SK-N-SH (cell line): ENCODE measurements around the gene ARFGAP1. TPM values are rescaled to one million over a fixed set of nuclear protein-coding genes. Genes with fewer than 3 reads are reported as not detected.

Experiments
- CTCF ChIA-PET: fragments of 300-600, 350-600 bp; formaldehyde crosslinking; extraction: SDS; loops from one replicate; lab custom pipeline; 2021; lab: Yijun Ruan, JAX
- POLR2A ChIA-PET: fragments of 350-600 bp; sonication (Branson Sonifier 250); formaldehyde crosslinking; extraction: SDS; loops from one replicate; lab custom pipeline; 2020; ENCODE audit warnings: antibody characterized with exemption, inconsistent platforms; lab: Yijun Ruan, JAX
- DNase-seq: peaks from one replicate; pipeline ENCODE4 v3.0.0; 2012
- H2AFZ ChIP-seq: fragments of 200-600 bp; sonication (generic); 2 replicates; pipeline ENCODE4 v1.8.1; 2016; ENCODE audit warnings: antibody characterized with exemption, mild to moderate bottlenecking, low read depth
- H3F3A ChIP-seq: fragments of 200-600 bp; sonication (generic); replicated peaks from 2 replicates; pipeline ENCODE3; 2016; ENCODE audit warnings: antibody characterized with exemption, mild to moderate bottlenecking; ENCODE audit not compliant: insufficient read depth
- H3K27ac ChIP-seq, 2 experiments: fragments of 200-500 bp in 1 of 2; fragments of 200-600 bp in 1 of 2; sonication (Bioruptor generic) in 1 of 2; sonication (generic), shearing (Covaris generic) in 1 of 2; 2 replicates each; pipeline versions ENCODE4 v1.5.1 to v1.6.1; 2014 to 2016; ENCODE audit warnings: low read depth in 2 of 2, inconsistent platforms in 1 of 2, low read length in 1 of 2, mild to moderate bottlenecking in 1 of 2, mixed read lengths in 1 of 2
- H3K27me3 ChIP-seq: fragments of 200-600 bp; sonication (generic), shearing (Covaris generic); 2 replicates; pipeline ENCODE4 v1.6.1; 2016; ENCODE audit warnings: mixed run types; ENCODE audit not compliant: insufficient read depth
- H3K36me3 ChIP-seq, 2 experiments: fragments of 200-500 bp in 1 of 2; fragments of 200-600 bp in 1 of 2; sonication (Bioruptor generic) in 1 of 2; sonication (generic) in 1 of 2; replicated peaks in 1 of 2; 2 replicates each; pipeline versions ENCODE3 to v1.5.1; 2014 to 2016; ENCODE audit warnings: low read length in 1 of 2, mild to moderate bottlenecking in 1 of 2; ENCODE audit not compliant: insufficient read depth in 2 of 2, control insufficient read depth in 1 of 2
- H3K4me1 ChIP-seq, 2 experiments: fragments of 200-500 bp in 1 of 2; fragments of 200-600 bp in 1 of 2; sonication (Bioruptor generic) in 1 of 2; sonication (generic), shearing (Covaris generic) in 1 of 2; 2 replicates each; pipeline versions ENCODE4 v1.5.1 to v1.6.1; 2014 to 2016; ENCODE audit warnings: low read depth in 1 of 2, low read length in 1 of 2, mixed run types in 1 of 2; ENCODE audit not compliant: insufficient read depth in 2 of 2, control insufficient read depth in 1 of 2
- H3K4me2 ChIP-seq: fragments of 200-600 bp; sonication (generic), shearing (Covaris generic); 2 replicates; pipeline ENCODE4 v1.6.1; 2017; ENCODE audit warnings: mixed run types
- H3K4me3 ChIP-seq, 2 experiments: fragments of 200-500 bp in 1 of 2; fragments of 200-600 bp in 1 of 2; sonication (Bioruptor generic) in 1 of 2; sonication (generic), shearing (Covaris generic) in 1 of 2; 2 replicates each; pipeline versions ENCODE4 v1.5.1 to v1.8.1; 2014 to 2016; ENCODE audit warnings: low read depth in 2 of 2, inconsistent platforms in 1 of 2, low read length in 1 of 2, mild to moderate bottlenecking in 1 of 2, mixed read lengths in 1 of 2, moderate library complexity in 1 of 2
- H3K79me2 ChIP-seq: fragments of 200-600 bp; sonication (generic); 2 replicates; pipeline ENCODE4 v1.8.1; 2017; ENCODE audit warnings: mild to moderate bottlenecking; ENCODE audit not compliant: insufficient read depth
- H3K9ac ChIP-seq: fragments of 200-600 bp; sonication (generic); 2 replicates; pipeline ENCODE4 v1.6.1; 2017; ENCODE audit warnings: mixed run types
- H3K9me2 ChIP-seq: fragments of 200-600 bp; sonication (generic); 2 replicates; pipeline ENCODE4 v1.6.1; 2017; ENCODE audit warnings: mixed run types
- H3K9me3 ChIP-seq: fragments of 200-600 bp; sonication (generic); 2 replicates; pipeline ENCODE4 v1.6.1; 2017; ENCODE audit warnings: mixed run types, mild to moderate bottlenecking, moderate library complexity
- H4K20me1 ChIP-seq: fragments of 200-600 bp; sonication (generic); 2 replicates; pipeline ENCODE4 v1.6.1; 2017; ENCODE audit warnings: mild to moderate bottlenecking, mixed run types; ENCODE audit not compliant: insufficient read depth
- ELF1 ChIP-seq: IDR thresholded peaks from 2 replicates; pipeline ENCODE4 v1.4.0; 2012
- FOSL2 ChIP-seq: IDR thresholded peaks from 2 replicates; pipeline ENCODE4 v1.4.0; 2012; ENCODE audit warnings: low read depth, mild to moderate bottlenecking, moderate library complexity, borderline replicate concordance
- FOXM1 ChIP-seq: IDR thresholded peaks from 2 replicates; pipeline ENCODE4 v1.4.0; 2012; ENCODE audit warnings: low read depth, mild to moderate bottlenecking
- GABPA ChIP-seq: IDR thresholded peaks from 2 replicates; pipeline ENCODE4 v1.4.0; 2012; ENCODE audit warnings: low read depth, mild to moderate bottlenecking
- GATA2 ChIP-seq: sonication (generic); formaldehyde crosslinking; IDR thresholded peaks from 2 replicates; pipeline ENCODE4 v1.5.0; 2020; ENCODE audit warnings: mild to moderate bottlenecking, missing genetic modification reagents
- JUND ChIP-seq: IDR thresholded peaks from 2 replicates; pipeline ENCODE4 v1.4.0; 2012
- MEF2A ChIP-seq: IDR thresholded peaks from 2 replicates; pipeline ENCODE4 v1.4.0; 2012; ENCODE audit warnings: low read depth, borderline replicate concordance
- MXI1 ChIP-seq: IDR thresholded peaks from 2 replicates; pipeline ENCODE4 v1.6.1; 2012; ENCODE audit warnings: mild to moderate bottlenecking, low read depth, low read length, improper control_type of control experiment
- NFIC ChIP-seq: IDR thresholded peaks from 2 replicates; pipeline ENCODE4 v1.4.0; 2012; ENCODE audit warnings: borderline replicate concordance
- NRF1 ChIP-seq: IDR thresholded peaks from 2 replicates; pipeline ENCODE4 v1.6.1; 2012; ENCODE audit warnings: low read depth, mild to moderate bottlenecking, low read length
- POLR2AphosphoS5 ChIP-seq: IDR thresholded peaks from 2 replicates; pipeline ENCODE4 v1.6.1; 2012; ENCODE audit warnings: low read depth, low read length
- RAD21 ChIP-seq: IDR thresholded peaks from 2 replicates; pipeline ENCODE4 v1.6.1; 2012; ENCODE audit warnings: mild to moderate bottlenecking, low read length
- RCOR1 ChIP-seq: fragments of 150-350 bp; IDR thresholded peaks from 2 replicates; pipeline ENCODE4 v1.6.1; 2017; ENCODE audit warnings: antibody characterized with exemption, low read length
- RFX5 ChIP-seq: IDR thresholded peaks from 2 replicates; pipeline ENCODE4 v1.6.1; 2012; ENCODE audit warnings: mild to moderate bottlenecking, improper control_type of control experiment, low read length
- RXRA ChIP-seq: IDR thresholded peaks from 2 replicates; pipeline ENCODE4 v1.4.0; 2012; ENCODE audit warnings: low read depth, mild to moderate bottlenecking, borderline replicate concordance
- SIN3A ChIP-seq: IDR thresholded peaks from 2 replicates; pipeline ENCODE4 v1.6.1; 2012; ENCODE audit warnings: low read depth, mild to moderate bottlenecking, low read length, moderate library complexity, borderline replicate concordance
- SMC3 ChIP-seq: IDR thresholded peaks from 2 replicates; pipeline ENCODE4 v1.6.1; 2012; ENCODE audit warnings: low read depth, low read length, improper control_type of control experiment
- TAF1 ChIP-seq: IDR thresholded peaks from 2 replicates; pipeline ENCODE4 v1.6.1; 2012; ENCODE audit warnings: low read depth, mild to moderate bottlenecking, low read length, moderate library complexity, borderline replicate concordance
- TCF12 ChIP-seq: IDR thresholded peaks from 2 replicates; pipeline ENCODE4 v1.4.0; 2012
- TEAD4 ChIP-seq: IDR thresholded peaks from 2 replicates; pipeline ENCODE4 v1.4.0; 2012; ENCODE audit warnings: mild to moderate bottlenecking, borderline replicate concordance; ENCODE audit not compliant: insufficient read depth
- YY1 ChIP-seq: IDR thresholded peaks from 2 replicates; pipeline ENCODE4 v1.4.0; 2012; ENCODE audit warnings: low read depth, mild to moderate bottlenecking
- WGBS: methylation state at CpG from one replicate; pipeline ENCODE4 v1.1.6; 2017; ENCODE audit warnings: low lambda C conversion rate; 5-methylcytosine and 5-hydroxymethylcytosine counted together
- polyA plus RNA-seq, 3 experiments: library from polyadenylated mRNA; depleted of rRNA; stranded (reverse); fragments of >200 nt; gene quantifications; 2 replicates each; pipeline ENCODE4 v1.2.3, GENCODE V29; 2012
- TF ChIP-seq, protein P1 (sequence below): IDR thresholded peaks from 2 replicates; pipeline ENCODE4 v1.6.1; 2012; ENCODE audit warnings: mild to moderate bottlenecking, low read depth, low read length, moderate library complexity

Gene ARFGAP1
- polyA plus RNA-seq, 1 of the 3 experiments (the other 2 are of a cell fraction), result 72.7 TPM

DNA sequence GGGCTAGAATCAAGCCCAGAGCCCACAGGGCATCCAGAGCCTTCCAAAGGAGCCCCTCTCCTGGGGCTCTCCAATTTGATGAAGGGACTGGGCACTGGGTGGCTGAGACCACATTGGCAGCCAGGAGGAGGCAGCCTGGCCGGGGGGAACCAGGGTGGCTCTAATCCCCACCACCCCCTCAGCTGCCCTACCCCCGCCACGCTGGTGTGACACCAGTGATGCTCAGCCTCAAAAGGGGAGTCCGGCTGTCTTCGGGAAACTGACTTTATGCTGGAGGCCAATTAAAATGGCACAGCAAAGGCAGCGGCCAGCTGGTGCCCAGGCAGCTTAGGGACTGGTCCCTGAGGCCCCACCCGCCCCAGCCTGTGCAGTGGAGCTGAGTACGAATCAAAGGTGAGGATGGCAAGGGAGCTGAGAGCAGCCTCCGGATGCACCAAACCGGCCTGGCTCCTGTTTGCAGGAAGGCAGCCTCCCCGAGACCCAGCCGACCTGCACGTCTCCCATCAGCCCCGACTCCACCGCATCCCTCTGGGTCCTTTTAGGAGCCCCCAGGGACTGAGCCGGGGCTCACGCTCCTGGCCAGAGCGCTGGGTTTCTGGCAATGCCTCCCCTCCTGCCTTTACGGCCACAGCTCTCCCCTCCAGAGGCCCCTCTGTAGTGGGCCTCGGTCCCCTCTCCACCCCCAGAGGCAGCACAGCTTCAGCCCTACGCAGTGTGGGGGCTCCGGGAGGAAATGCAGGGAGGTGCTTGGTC lies 60.1 kb downstream of the ARFGAP1 start:
- H3K9me2 ChIP-seq, result no peaks in the 10 kb centered on the region
- CTCF ChIA-PET, result interaction anchor here (1.1 to 4.9 kb wide), 3 partner anchors 23 to 49 kb away, joined by 3 to 29 read pairs (median 20); no protein-coding TSS in a partner anchor
- H3K27ac ChIP-seq, result no peak overlapping the region
- no peaks in the 10 kb centered on the region for H3K27me3 ChIP-seq
- no peak overlapping the region for H3K9ac ChIP-seq
- H3F3A ChIP-seq, result no peaks in the 10 kb centered on the region
- H3K4me2 ChIP-seq, result no peak overlapping the region
- no peaks in the 10 kb centered on the region for H4K20me1 ChIP-seq
- no peaks in the 10 kb centered on the region for H3K36me3 ChIP-seq
- H2AFZ ChIP-seq, result no peak overlapping the region
- POLR2A ChIA-PET, result no interaction called here
- H3K4me3 ChIP-seq, result no peak overlapping the region
- H3K9me3 ChIP-seq, result no peaks in the 10 kb centered on the region
- 51% methylated on average over 12 of the region's 22 CpGs for WGBS
- peaks cover 0 to 3% of the 10 kb centered on the region in 2 experiments; a peak in 1 of 4 replicates for H3K4me1 ChIP-seq
- no peak for TF ChIP-seq MEF2A
- TF ChIP-seq POLR2AphosphoS5, result no peak
- no peak for TF ChIP-seq ELF1
- TF ChIP-seq NRF1, result no peak
- TF ChIP-seq TEAD4, result no peak
- no peak for TF ChIP-seq TCF12
- no peak for DNase-seq
- no peaks in the 10 kb centered on the region for H3K79me2 ChIP-seq

DNA sequence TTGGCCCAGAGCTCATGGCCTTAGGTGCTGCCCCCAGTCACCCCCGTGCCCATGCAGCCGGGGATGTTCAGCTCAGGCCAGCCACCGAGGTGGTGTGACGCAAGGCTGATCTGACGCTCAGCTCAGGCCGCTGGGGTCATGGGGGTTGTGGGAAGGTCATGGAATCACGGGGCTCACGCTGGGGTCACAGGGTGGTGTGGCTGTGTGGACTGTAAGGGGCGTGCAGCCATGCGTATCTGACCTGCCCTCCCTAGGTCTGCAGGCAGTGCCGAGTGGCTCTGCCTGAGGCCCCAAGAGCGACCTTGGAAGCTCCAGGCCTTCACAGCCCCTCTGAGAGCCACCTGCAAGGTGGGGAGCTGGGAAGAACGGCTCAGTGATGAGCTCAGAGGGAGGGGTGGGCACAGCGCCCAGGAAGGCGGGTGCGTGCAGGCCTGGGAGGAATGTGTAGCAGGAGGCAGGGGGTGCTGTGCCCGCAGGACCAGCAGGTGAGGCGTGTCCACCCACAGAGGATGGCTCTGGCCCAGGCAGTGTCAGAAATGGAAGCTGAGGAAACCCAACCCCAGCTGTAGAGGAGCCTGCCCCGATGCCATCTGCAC lies 60.7 kb downstream of the ARFGAP1 start:
- DNase-seq, result no peak
- POLR2A ChIA-PET, result no interaction called here
- 72% methylated on average over 14 of the region's 19 CpGs for WGBS

More for the DNA sequence above, 60.7 kb downstream of the ARFGAP1 start:
- Histone ChIP-seq H3K4me3 (no peak overlapping the region), H3K9me3 (no peaks in the 10 kb centered on the region), H3K4me1 (peaks cover 0 to 3% of the 10 kb centered on the region in 2 experiments; a peak in 1 of 4 replicates), H3K9ac (no peak overlapping the region), H3K9me2 (no peaks in the 10 kb centered on the region), H3K27me3 (no peaks in the 10 kb centered on the region), H4K20me1 (no peaks in the 10 kb centered on the region), H3K79me2 (no peaks in the 10 kb centered on the region), H3K27ac (no peak overlapping the region)
- TF ChIP-seq YY1 (no peak), SMC3 (no peak), GABPA (no peak), TAF1 (no peak), RAD21 (no peak), POLR2AphosphoS5 (no peak), RCOR1 (no peak), NFIC (no peak), MXI1 (no peak), GATA2 (CRISPR knock-in tag) (no peak), RFX5 (no peak), RXRA (no peak), SIN3A (no peak), FOSL2 (no peak), FOXM1 (no peak), JUND (no peak)
- TF ChIP-seq, protein P1, sequence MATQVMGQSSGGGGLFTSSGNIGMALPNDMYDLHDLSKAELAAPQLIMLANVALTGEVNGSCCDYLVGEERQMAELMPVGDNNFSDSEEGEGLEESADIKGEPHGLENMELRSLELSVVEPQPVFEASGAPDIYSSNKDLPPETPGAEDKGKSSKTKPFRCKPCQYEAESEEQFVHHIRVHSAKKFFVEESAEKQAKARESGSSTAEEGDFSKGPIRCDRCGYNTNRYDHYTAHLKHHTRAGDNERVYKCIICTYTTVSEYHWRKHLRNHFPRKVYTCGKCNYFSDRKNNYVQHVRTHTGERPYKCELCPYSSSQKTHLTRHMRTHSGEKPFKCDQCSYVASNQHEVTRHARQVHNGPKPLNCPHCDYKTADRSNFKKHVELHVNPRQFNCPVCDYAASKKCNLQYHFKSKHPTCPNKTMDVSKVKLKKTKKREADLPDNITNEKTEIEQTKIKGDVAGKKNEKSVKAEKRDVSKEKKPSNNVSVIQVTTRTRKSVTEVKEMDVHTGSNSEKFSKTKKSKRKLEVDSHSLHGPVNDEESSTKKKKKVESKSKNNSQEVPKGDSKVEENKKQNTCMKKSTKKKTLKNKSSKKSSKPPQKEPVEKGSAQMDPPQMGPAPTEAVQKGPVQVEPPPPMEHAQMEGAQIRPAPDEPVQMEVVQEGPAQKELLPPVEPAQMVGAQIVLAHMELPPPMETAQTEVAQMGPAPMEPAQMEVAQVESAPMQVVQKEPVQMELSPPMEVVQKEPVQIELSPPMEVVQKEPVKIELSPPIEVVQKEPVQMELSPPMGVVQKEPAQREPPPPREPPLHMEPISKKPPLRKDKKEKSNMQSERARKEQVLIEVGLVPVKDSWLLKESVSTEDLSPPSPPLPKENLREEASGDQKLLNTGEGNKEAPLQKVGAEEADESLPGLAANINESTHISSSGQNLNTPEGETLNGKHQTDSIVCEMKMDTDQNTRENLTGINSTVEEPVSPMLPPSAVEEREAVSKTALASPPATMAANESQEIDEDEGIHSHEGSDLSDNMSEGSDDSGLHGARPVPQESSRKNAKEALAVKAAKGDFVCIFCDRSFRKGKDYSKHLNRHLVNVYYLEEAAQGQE, result no peak
- TF ChIP-seq, all 33 proteins: peak for 0
- CTCF ChIA-PET, result interaction anchor here (1.0 to 4.9 kb wide), 4 partner anchors 24 to 151 kb away, joined by 3 to 29 read pairs (median 12); no protein-coding TSS in a partner anchor
- Histone ChIP-seq H3K4me2 (no peak overlapping the region), H3F3A (no peaks in the 10 kb centered on the region), H2AFZ (no peak overlapping the region), H3K36me3 (no peaks in the 10 kb centered on the region)
